Stomach (tissue), 9 donors: ENCODE data around the gene SAMM50. TPM values are rescaled to one million over a fixed set of nuclear protein-coding genes. Genes with fewer than 3 reads are reported as not detected.

ENCODE experiments used
- DNase-seq, 2 donors: peaks; one replicate each; pipeline versions ENCODE4 v3.0.0 to v3.0.0-alpha.2; 2013 to 2019
- H3K27ac ChIP-seq, 5 donors: fragments of 200-600 bp in 4 of 5; sonication (generic) in 4 of 5; one replicate each; pipeline ENCODE4 v1.5.1; 2013 to 2019; ENCODE audit warnings: mild to moderate bottlenecking in 1 of 5, moderate library complexity in 1 of 5
- H3K27me3 ChIP-seq, 3 donors: fragments of 200-600 bp; sonication (generic); one replicate each; pipeline ENCODE4 v1.5.1; 2017 to 2019; ENCODE audit warnings: mixed run types in 1 of 3
- H3K36me3 ChIP-seq, 4 donors: fragments of 200-600 bp; sonication (generic); 1 replicate in 3 of 4; 2 replicates in 1 of 4; pipeline ENCODE4 v1.5.1; 2016 to 2019
- H3K4me1 ChIP-seq, 4 donors: fragments of 200-600 bp; sonication (generic); one replicate each; pipeline ENCODE4 v1.5.1; 2016 to 2019
- H3K4me3 ChIP-seq, 4 donors: fragments of 200-600 bp; sonication (generic) in 3 of 4; one replicate each; pipeline ENCODE4 v1.5.1; 2016 to 2019; ENCODE audit warnings: mild to moderate bottlenecking in 1 of 4
- H3K9me3 ChIP-seq, 4 donors: fragments of 200-600 bp; sonication (generic); one replicate each; pipeline ENCODE4 v1.5.1; 2016 to 2019
- EP300 ChIP-seq: sonication (generic); formaldehyde crosslinking; IDR thresholded peaks from one replicate; pipeline ENCODE4 v1.6.1; 2017; ENCODE audit warnings: antibody characterized with exemption
- POLR2A ChIP-seq, 4 donors: fragments of 450-650 bp; IDR thresholded peaks; one replicate each; pipeline ENCODE4 v1.6.1; 2016; ENCODE audit warnings: antibody characterized with exemption in 4 of 4, control low read depth in 2 of 4, mild to moderate bottlenecking in 1 of 4, moderate library complexity in 1 of 4
- POLR2AphosphoS5 ChIP-seq, 3 donors: sonication (generic); formaldehyde crosslinking; IDR thresholded peaks; one replicate each; pipeline ENCODE4 v1.6.1; 2016; ENCODE audit warnings: antibody characterized with exemption in 3 of 3
- WGBS, 5 donors: extraction: QIAGEN DNeasy Blood & Tissue Kit in 3 of 5; methylation state at CpG; one replicate each; pipeline versions ENCODE4 v1.1.5 to v1.1.7; 2013 to 2018; 5-methylcytosine and 5-hydroxymethylcytosine counted together
- intact Hi-C: fragments of 100-400 bp; cut with DNase I; formaldehyde crosslinking; loops from one replicate; pipeline ENCODE4 v1.15.1; 2023; ENCODE audit warnings: low total_unique reads
- polyA plus RNA-seq, 3 donors: library from polyadenylated mRNA; stranded (reverse); fragments of 200-250 nt; gene quantifications; one replicate each; pipeline ENCODE4 v1.2.3, GENCODE V29; 2013
- total RNA-seq, 5 donors: library from RNA; depleted of rRNA; stranded (reverse); fragments of >200 nt; gene quantifications; one replicate each; pipeline versions ENCODE4 v1.1.0 to v1.2.3, GENCODE V29; 2014 to 2016
- TF ChIP-seq, protein P1 (sequence below), 7 experiments: fragments of 450-650 bp in 4 of 7; fragments of 200-600 bp in 3 of 7; sonication (generic) in 3 of 7; IDR thresholded peaks; one replicate each; pipeline ENCODE4 v1.5.1; 2016 to 2019; ENCODE audit warnings: antibody characterized with exemption in 7 of 7, control low read depth in 2 of 7, mild to moderate bottlenecking in 1 of 7
- donor health status: healthy with polysubstance abuse.
- donor health status: Bipolar disorder and iron deficiency.
- donor health status: healthy.

SAMM50 gene
- total and polyA plus RNA-seq, 8 donors: 18.7 to 54.7 (median 33.3) TPM

- WGBS, 5 donors: 83 to 90% (median 88%) methylated on average over 8 of the region's 8 CpGs
- Histone ChIP-seq H3K4me1 (no peaks in the 10 kb centered on the region), H3K9me3 (no peaks in the 10 kb centered on the region), H3K36me3 (peaks cover 61 to 100% (median 100%) of the 10 kb centered on the region in 4 donors), H3K27me3 (no peaks in the 10 kb centered on the region), H3K4me3 (no peak overlapping the region), H3K27ac (no peak overlapping the region)
- TF ChIP-seq EP300 (no peak), POLR2AphosphoS5 (IDR thresholded peaks at IDR 0.05) (no peak), POLR2A (IDR thresholded peaks at IDR 0.05) (no peak)
- TF ChIP-seq, protein P1, sequence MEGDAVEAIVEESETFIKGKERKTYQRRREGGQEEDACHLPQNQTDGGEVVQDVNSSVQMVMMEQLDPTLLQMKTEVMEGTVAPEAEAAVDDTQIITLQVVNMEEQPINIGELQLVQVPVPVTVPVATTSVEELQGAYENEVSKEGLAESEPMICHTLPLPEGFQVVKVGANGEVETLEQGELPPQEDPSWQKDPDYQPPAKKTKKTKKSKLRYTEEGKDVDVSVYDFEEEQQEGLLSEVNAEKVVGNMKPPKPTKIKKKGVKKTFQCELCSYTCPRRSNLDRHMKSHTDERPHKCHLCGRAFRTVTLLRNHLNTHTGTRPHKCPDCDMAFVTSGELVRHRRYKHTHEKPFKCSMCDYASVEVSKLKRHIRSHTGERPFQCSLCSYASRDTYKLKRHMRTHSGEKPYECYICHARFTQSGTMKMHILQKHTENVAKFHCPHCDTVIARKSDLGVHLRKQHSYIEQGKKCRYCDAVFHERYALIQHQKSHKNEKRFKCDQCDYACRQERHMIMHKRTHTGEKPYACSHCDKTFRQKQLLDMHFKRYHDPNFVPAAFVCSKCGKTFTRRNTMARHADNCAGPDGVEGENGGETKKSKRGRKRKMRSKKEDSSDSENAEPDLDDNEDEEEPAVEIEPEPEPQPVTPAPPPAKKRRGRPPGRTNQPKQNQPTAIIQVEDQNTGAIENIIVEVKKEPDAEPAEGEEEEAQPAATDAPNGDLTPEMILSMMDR (IDR thresholded peaks at IDR 0.05): no peak
- intact Hi-C loops: no loop called here
- DNase-seq: no peak
These were observed 15.9 kb downstream of the SAMM50 start for GRCh38 chr22:43971112-43971511.

- Histone ChIP-seq H3K4me1 (no peaks in the 10 kb centered on the region), H3K36me3 (peaks cover 67 to 100% (median 100%) of the 10 kb centered on the region in 4 donors), H3K27ac (no peak overlapping the region), H3K27me3 (no peaks in the 10 kb centered on the region), H3K4me3 (no peak overlapping the region), H3K9me3 (no peaks in the 10 kb centered on the region)
- intact Hi-C loops: no loop called here
- no peak for DNase-seq
- TF ChIP-seq EP300 (no peak), POLR2AphosphoS5 (IDR thresholded peaks at IDR 0.05) (no peak), POLR2A (IDR thresholded peaks at IDR 0.05) (no peak)
- TF ChIP-seq, protein P1 (IDR thresholded peaks at IDR 0.05): no peak
- 89 to 96% (median 92%) methylated on average over 10 of the region's 10 CpGs for WGBS, 5 donors
These were observed 17.8 kb downstream of the SAMM50 start for GRCh38 chr22:43972931-43973462.

DNA sequence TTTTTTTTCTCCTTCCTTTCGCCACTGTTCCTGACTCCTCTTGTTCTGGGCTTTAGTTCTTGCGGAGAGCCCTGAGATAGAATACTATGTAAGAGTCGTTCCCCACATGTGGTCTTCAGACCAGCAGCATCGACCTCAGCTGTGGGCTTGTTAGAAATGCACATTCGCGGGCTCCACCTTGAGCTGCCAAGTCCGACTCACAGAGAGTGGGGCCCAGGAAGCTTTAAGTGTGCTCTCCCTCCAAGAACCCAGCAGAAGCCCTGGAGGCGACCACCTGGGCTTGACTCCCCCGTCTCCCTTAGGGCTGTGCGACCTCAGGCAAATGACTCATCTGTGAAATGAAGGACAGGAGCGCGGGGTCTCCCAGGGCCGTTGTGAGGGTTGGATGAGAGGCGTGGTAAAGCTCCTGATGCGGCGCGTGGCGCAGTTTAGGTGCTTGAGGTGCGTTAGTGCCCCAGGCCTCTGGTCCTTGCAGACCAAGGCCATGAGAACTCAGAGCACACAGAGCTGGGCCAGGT lies 18.8 kb downstream of the SAMM50 start:
- Histone ChIP-seq H3K36me3 (peaks cover 68 to 100% (median 99%) of the 10 kb centered on the region in 4 donors), H3K4me1 (no peaks in the 10 kb centered on the region), H3K27ac (no peak overlapping the region), H3K27me3 (no peaks in the 10 kb centered on the region), H3K4me3 (no peak overlapping the region), H3K9me3 (no peaks in the 10 kb centered on the region)
- intact Hi-C loops: no loop called here
- no peak for TF ChIP-seq POLR2A (IDR thresholded peaks at IDR 0.05)
- TF ChIP-seq, protein P1 (IDR thresholded peaks at IDR 0.05): no peak
- no peak for TF ChIP-seq POLR2AphosphoS5 (IDR thresholded peaks at IDR 0.05)
- TF ChIP-seq EP300: no peak
- WGBS, 5 donors: 90 to 95% (median 92%) methylated on average over 17 to 19 of the region's 19 CpGs
- no peak for DNase-seq

GRCh38 chr22:43975041-43975440 lies 19.8 kb downstream of the SAMM50 start:
- intact Hi-C loops: no loop called here
- Histone ChIP-seq H3K4me3 (no peak overlapping the region), H3K27me3 (no peaks in the 10 kb centered on the region), H3K9me3 (no peaks in the 10 kb centered on the region), H3K4me1 (no peaks in the 10 kb centered on the region), H3K27ac (no peak overlapping the region), H3K36me3 (peaks cover 71 to 100% (median 99%) of the 10 kb centered on the region in 4 donors)
- DNase-seq: no peak
- WGBS, 5 donors: 60 to 91% (median 70%) methylated on average over 3 to 4 of the region's 4 CpGs
- TF ChIP-seq EP300 (no peak), POLR2A (IDR thresholded peaks at IDR 0.05) (no peak)
- TF ChIP-seq, protein P1 (IDR thresholded peaks at IDR 0.05): no peak
